Kidney epithelial cell (primary cell): Measurements from ENCODE around the gene MAPK8. TPM values are rescaled to one million over a fixed set of nuclear protein-coding genes. Genes with fewer than 3 reads are reported as not detected.

ENCODE experiments used
- DNase-seq: peaks from one replicate; pipeline ENCODE4 v3.0.0-alpha.2; 2010; ENCODE audit warnings: low read depth
- H3K27me3 ChIP-seq: 2 replicates; pipeline ENCODE4 v1.6.0; 2011; ENCODE audit warnings: low read length; ENCODE audit not compliant: control insufficient read depth, insufficient read depth
- H3K36me3 ChIP-seq: 2 replicates; pipeline ENCODE4 v1.5.1; 2011; ENCODE audit warnings: low read length; ENCODE audit not compliant: control insufficient read depth, insufficient read depth
- H3K4me3 ChIP-seq: 2 replicates; pipeline ENCODE4 v1.5.1; 2011; ENCODE audit warnings: low read depth, mild to moderate bottlenecking, control low read depth, low read length
- total RNA-seq: library from RNA; depleted of rRNA; stranded (reverse); fragments of >200 nt; gene quantifications from 2 replicates; pipeline ENCODE4 v1.2.3, GENCODE V29; 2015
- TF ChIP-seq, protein P1 (sequence below): IDR thresholded peaks from 2 replicates; pipeline ENCODE4 v1.5.1; 2011; ENCODE audit warnings: mild to moderate bottlenecking, moderate library complexity, low read length, control low read depth, inconsistent platforms; ENCODE audit not compliant: insufficient read depth, poor library complexity, severe bottlenecking

MAPK8 gene
- total RNA-seq, 1 donor from 2014 or later = 61.4 TPM

- Histone ChIP-seq H3K4me3 (no peak overlapping the region), H3K27me3 (no peaks in the 10 kb centered on the region), H3K36me3 (no peaks in the 10 kb centered on the region)
- TF ChIP-seq, protein P1, sequence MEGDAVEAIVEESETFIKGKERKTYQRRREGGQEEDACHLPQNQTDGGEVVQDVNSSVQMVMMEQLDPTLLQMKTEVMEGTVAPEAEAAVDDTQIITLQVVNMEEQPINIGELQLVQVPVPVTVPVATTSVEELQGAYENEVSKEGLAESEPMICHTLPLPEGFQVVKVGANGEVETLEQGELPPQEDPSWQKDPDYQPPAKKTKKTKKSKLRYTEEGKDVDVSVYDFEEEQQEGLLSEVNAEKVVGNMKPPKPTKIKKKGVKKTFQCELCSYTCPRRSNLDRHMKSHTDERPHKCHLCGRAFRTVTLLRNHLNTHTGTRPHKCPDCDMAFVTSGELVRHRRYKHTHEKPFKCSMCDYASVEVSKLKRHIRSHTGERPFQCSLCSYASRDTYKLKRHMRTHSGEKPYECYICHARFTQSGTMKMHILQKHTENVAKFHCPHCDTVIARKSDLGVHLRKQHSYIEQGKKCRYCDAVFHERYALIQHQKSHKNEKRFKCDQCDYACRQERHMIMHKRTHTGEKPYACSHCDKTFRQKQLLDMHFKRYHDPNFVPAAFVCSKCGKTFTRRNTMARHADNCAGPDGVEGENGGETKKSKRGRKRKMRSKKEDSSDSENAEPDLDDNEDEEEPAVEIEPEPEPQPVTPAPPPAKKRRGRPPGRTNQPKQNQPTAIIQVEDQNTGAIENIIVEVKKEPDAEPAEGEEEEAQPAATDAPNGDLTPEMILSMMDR = no peak
- no peak for DNase-seq
These were observed 148.0 kb downstream of the MAPK8 start for GRCh38 chr10:48454302-48455054.

GRCh38 chr10:48455055-48455391 is 148.5 kb downstream of the MAPK8 start:
- no peak for DNase-seq
- TF ChIP-seq, protein P1 = no peak
- Histone ChIP-seq H3K27me3 (no peaks in the 10 kb centered on the region), H3K36me3 (no peaks in the 10 kb centered on the region), H3K4me3 (no peak overlapping the region)

DNA sequence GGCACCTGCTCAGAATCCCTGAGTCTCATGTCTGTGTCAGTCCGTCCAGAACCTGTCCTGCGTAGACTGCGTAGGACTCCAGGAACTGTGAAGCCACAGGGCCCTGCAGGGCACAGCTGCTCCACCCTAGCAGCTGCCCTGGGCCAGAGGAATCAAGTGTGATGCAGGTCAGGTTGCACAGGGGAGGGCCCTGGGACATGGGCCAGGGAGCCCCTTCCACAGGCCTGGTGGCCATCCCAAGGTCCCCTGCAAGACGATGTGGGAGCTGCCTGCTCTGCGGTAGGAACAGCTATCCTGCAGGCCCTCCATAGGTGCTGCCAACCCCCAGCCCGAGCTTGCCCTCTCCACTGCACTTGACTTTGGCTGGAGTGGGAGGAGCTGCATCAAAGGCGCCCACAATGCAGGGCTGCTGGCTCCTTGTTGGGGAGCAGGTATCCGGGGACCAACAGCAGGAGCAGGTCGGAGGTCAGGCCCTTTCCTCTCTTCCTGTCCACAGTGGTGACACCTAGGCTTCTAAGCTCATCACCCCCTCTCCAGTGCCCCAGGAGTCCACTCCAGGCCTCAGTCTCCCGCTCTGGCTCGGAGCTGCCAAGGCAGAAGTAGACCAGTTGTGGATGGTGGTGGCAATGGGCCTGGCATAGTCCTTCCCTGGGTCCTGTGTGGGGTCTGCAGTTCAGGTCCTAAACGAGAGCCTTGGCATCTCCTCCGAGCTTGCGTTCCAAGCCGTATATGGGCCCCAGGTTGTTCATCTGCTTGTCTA is 149.1 kb downstream of the MAPK8 start:
- no peak for DNase-seq
- Histone ChIP-seq H3K4me3 (no peak overlapping the region), H3K27me3 (no peaks in the 10 kb centered on the region), H3K36me3 (no peaks in the 10 kb centered on the region)
- TF ChIP-seq, protein P1 = no peak

- no peaks in the 10 kb centered on the region for H3K36me3 ChIP-seq
- TF ChIP-seq, protein P1 = no peak
- H3K4me3 ChIP-seq = no peak overlapping the region
- DNase-seq = no peak
- H3K27me3 ChIP-seq = no peaks in the 10 kb centered on the region
These were observed 149.9 kb downstream of the MAPK8 start for GRCh38 chr10:48456361-48456804.

DNA sequence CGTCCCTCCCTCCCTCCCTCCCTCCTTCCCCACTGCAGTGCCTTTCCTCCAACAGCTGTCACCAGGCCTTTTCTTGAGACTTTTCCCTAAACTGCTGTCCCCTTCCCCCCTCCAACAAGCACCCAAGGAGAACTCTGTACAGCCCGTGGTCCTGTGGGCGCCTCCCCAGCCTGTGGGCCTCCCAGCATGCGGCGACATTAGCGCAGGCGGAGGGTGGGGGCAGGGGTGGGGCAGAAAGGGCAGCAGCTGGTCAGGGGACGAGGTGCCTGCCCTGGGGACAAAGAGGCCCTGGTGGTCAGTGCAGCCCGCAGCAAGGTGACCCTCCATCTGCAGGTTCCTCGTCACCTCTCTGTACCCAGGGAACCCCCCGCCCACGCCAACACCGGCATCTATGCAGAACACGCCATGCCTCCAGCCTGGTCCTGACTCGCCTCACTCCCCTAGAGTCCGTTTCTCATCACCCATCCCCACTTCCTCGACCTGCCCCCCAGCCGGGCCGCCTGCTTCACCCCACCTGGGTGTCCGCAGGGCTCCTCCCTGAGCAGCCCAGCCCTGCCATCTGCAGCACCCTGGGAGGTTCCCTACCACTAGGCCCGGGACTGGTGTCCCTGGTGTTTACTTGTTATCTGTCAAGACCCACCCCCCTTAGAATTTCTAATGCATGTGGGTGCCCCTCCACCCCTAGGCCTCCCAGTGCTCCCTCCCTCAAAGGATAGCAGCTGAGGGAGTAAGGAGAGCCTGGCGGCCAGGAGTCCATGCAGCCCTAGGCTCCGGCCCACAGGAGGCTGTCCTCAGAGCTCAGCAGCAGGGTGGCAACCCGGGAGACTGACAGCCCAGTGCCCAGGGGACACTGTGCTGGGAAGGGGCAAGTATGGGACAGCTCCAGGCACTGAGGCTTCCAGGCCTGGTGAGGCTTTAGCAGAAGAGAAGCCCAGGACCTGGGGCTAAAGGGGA is 150.6 kb downstream of the MAPK8 start:
- no peaks in the 10 kb centered on the region for H3K36me3 ChIP-seq
- H3K4me3 ChIP-seq = no peak overlapping the region
- H3K27me3 ChIP-seq = no peaks in the 10 kb centered on the region
- DNase-seq = no peak
- TF ChIP-seq, protein P1 = no peak
